Effector memory CD8-positive, alpha-beta T cell (primary cell): ENCODE measurements around the gene ZDHHC24.

Source experiments
- ATAC-seq: fragments of 150-1000 bp; cut with Tn5 transposase; replicated peaks from 2 replicates; pipeline ENCODE4 v1.10.0; 2021; ENCODE audit warnings: mild to moderate bottlenecking, moderate library complexity
- DNase-seq, 3 experiments: peaks; one replicate each; pipeline ENCODE4 v3.0.0; 2021
- H3K27ac Mint-ChIP-seq, 2 donors: one replicate each; pipeline ENCODE4 v1.8.0; 2022; ENCODE audit warnings: mild to moderate bottlenecking in 2 of 2, mixed read lengths in 2 of 2, moderate library complexity in 2 of 2
- H3K27me3 Mint-ChIP-seq, 2 donors: one replicate each; pipeline ENCODE4 v1.8.0; 2022; ENCODE audit warnings: mixed read lengths in 2 of 2
- H3K36me3 Mint-ChIP-seq: one replicate; pipeline ENCODE4 v1.8.0; 2022; ENCODE audit warnings: mild to moderate bottlenecking, moderate library complexity, mixed read lengths; ENCODE audit not compliant: insufficient read depth
- H3K4me1 Mint-ChIP-seq, 2 donors: one replicate each; pipeline ENCODE4 v1.8.0; 2022; ENCODE audit warnings: low read depth in 2 of 2, mixed read lengths in 2 of 2
- H3K4me3 Mint-ChIP-seq, 2 donors: one replicate each; pipeline ENCODE4 v1.8.0; 2022; ENCODE audit warnings: mild to moderate bottlenecking in 2 of 2, mixed read lengths in 2 of 2, moderate library complexity in 2 of 2
- H3K9me3 Mint-ChIP-seq, 2 donors: one replicate each; pipeline ENCODE4 v1.8.0; 2022; ENCODE audit warnings: mixed read lengths in 2 of 2

The ZDHHC24 gene

GRCh38 chr11:66493130-66493529 is 52.7 kb downstream of the ZDHHC24 start:
- H3K9me3 Mint-ChIP-seq, result no peaks in the 10 kb centered on the region
- no peak for DNase-seq
- peaks cover 0 to 2% of the 10 kb centered on the region in 2 donors for H3K4me1 Mint-ChIP-seq
- no peak overlapping the region for H3K27ac Mint-ChIP-seq
- H3K4me3 Mint-ChIP-seq, result no peak overlapping the region
- no peak for ATAC-seq
- peaks cover 13% of the 10 kb centered on the region for H3K36me3 Mint-ChIP-seq
- H3K27me3 Mint-ChIP-seq, result no peaks in the 10 kb centered on the region

DNA sequence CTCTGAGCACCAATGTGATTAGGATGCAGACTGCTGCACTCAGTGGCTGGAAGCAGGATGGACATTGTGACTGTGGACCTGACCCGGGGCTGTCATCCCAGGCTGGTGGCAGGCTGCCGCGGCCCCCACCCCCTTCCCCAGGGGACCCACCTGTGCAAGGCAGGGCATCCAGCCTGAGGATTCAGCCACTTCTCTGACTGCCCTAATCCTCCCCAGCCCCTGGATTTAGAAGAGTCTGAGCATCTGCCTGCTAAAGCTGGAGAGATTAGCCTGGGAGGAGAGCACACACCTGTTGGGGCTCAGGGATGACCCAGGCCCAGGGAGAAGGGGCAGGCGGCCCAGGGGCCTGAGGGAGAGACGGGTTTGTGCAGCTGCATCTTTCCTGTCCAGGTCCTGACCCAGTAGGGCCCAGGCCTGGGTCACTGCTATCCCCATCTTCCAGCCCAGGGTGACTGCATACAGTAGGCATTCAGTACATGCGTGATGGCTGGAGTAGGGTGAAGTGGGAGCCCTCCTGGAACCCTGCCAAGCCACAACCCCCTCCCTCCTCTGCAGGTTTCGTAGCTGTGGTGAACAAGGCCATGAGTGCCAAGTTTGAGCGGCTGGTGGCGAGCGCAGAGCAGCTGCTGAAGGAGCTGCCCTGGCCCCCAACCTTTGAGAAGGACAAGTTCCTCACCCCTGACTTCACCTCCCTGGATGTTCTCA is 53.5 kb downstream of the ZDHHC24 start:
- no peak for DNase-seq
- Mint-ChIP-seq H3K27me3 (no peaks in the 10 kb centered on the region), H3K9me3 (no peaks in the 10 kb centered on the region), H3K4me1 (peaks cover 0 to 2% of the 10 kb centered on the region in 2 donors), H3K36me3 (peaks cover 14% of the 10 kb centered on the region), H3K4me3 (no peak overlapping the region), H3K27ac (peak overlapping the region in 1 of 2 donors; percentile 17)
- ATAC-seq, result no peak

- DNase-seq (no peak), ATAC-seq (no peak)
- H3K4me3 Mint-ChIP-seq, result no peak overlapping the region
- H3K9me3 Mint-ChIP-seq, result no peaks in the 10 kb centered on the region
- peaks cover 14% of the 10 kb centered on the region for H3K36me3 Mint-ChIP-seq
- no peaks in the 10 kb centered on the region for H3K27me3 Mint-ChIP-seq
- H3K27ac Mint-ChIP-seq, result no peak overlapping the region
- peaks cover 0 to 2% of the 10 kb centered on the region in 2 donors for H3K4me1 Mint-ChIP-seq
Measured at GRCh38 chr11:66491315-66491935, 54.4 kb downstream of the ZDHHC24 start.

GRCh38 chr11:66489636-66490035 is 56.2 kb downstream of the ZDHHC24 start:
- H3K9me3 Mint-ChIP-seq, result no peaks in the 10 kb centered on the region
- peaks cover 19% of the 10 kb centered on the region for H3K36me3 Mint-ChIP-seq
- H3K4me1 Mint-ChIP-seq, result peaks cover 0 to 2% of the 10 kb centered on the region in 2 donors
- H3K27ac Mint-ChIP-seq, result no peak overlapping the region
- no peak overlapping the region for H3K4me3 Mint-ChIP-seq
- no peak for ATAC-seq
- no peaks in the 10 kb centered on the region for H3K27me3 Mint-ChIP-seq
- DNase-seq, result no peak

DNA sequence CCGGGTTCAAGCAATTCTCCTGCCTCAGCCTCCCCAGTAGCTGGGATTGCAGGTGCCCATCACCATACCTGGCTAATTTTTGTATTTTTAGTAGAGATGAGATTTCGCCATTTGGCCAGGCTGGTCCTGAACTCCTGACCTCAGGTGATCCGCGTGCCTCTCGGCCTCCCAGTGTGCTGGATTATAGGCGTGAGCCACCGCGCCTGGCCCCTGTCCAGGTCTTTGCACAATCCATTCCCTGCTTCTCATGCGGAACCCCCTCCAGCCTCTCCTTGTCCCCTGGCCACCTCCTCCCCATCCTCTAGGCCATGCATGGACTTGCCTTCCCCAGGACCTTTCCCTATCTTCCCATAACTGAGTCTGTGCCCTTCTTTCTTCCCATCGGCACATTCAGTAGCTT is 56.9 kb downstream of the ZDHHC24 start:
- Mint-ChIP-seq H3K36me3 (peaks cover 19% of the 10 kb centered on the region), H3K9me3 (no peaks in the 10 kb centered on the region), H3K4me1 (peaks cover 0 to 2% of the 10 kb centered on the region in 2 donors), H3K27ac (no peak overlapping the region), H3K4me3 (no peak overlapping the region), H3K27me3 (no peaks in the 10 kb centered on the region)
- ATAC-seq, result no peak
- no peak for DNase-seq

DNA sequence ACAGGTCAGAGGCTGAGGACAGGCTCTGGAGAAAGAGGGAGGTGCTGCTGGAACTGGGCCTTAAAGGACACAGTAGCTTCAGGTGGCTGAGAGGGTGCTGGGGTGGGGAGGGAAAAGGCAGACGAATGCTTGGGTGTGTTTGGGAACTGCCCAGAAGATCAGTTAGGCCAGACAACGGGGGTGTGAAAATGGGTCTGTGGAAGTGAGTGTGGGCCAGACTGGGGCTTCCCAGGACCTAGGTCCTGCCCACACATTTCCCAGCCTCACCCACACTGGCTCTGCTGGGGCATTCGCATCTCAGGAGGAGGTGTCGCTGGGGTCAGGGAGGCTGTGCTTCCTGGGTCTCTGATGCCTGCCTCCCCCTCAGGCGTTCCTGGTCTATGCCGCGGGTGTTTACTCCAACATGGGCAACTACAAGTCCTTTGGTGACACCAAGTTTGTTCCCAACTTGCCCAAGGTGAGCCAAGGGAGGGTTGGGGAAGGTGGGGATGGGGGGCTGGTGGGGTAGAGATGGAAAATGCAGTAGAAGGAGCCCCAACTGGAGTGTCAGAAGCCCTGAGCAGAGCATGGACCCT is 61.0 kb downstream of the ZDHHC24 start:
- ATAC-seq (no peak), DNase-seq (no peak)
- H3K27me3 Mint-ChIP-seq, result no peaks in the 10 kb centered on the region
- H3K4me3 Mint-ChIP-seq, result no peak overlapping the region
- no peaks in the 10 kb centered on the region for H3K9me3 Mint-ChIP-seq
- H3K36me3 Mint-ChIP-seq, result peaks cover 25% of the 10 kb centered on the region
- H3K4me1 Mint-ChIP-seq, result peaks cover 8 to 9% of the 10 kb centered on the region in 2 donors
- H3K27ac Mint-ChIP-seq, result no peak overlapping the region

GRCh38 chr11:66480117-66480938 is 65.5 kb downstream of the ZDHHC24 start, which contains the start of gene DPP3:
Gene DPP3 (plus strand): TSS chr11:66480434. CDS start chr11:66482201, 1,767 bp downstream.
- Mint-ChIP-seq H3K27ac (peak within 1 kb of the TSS; percentile 91 to 92), H3K27me3 (no peaks in the 10 kb centered on the region), H3K4me3 (peak within 1 kb of the TSS; percentile 91), H3K36me3 (peaks cover 15% of the 10 kb centered on the region), H3K9me3 (no peaks in the 10 kb centered on the region), H3K4me1 (peaks cover 25 to 29% of the 10 kb centered on the region in 2 donors)
- ATAC-seq (peak; percentile 98), DNase-seq (peak; percentile 94 to 95 (median 94))

GRCh38 chr11:66479394-66480116 is 66.3 kb downstream of the ZDHHC24 start:
- Mint-ChIP-seq H3K27me3 (no peaks in the 10 kb centered on the region), H3K4me3 (peak overlapping the region; percentile 91), H3K9me3 (no peaks in the 10 kb centered on the region), H3K27ac (peak overlapping the region; percentile 91 to 92), H3K36me3 (peaks cover 15% of the 10 kb centered on the region), H3K4me1 (peaks cover 25 to 29% of the 10 kb centered on the region in 2 donors)
- DNase-seq, result peak in 1 of 3 experiments; percentile 10
- no peak for ATAC-seq

GRCh38 chr11:66478729-66479393 is 67.0 kb downstream of the ZDHHC24 start:
- H3K9me3 Mint-ChIP-seq, result no peaks in the 10 kb centered on the region
- peaks cover 15% of the 10 kb centered on the region for H3K36me3 Mint-ChIP-seq
- DNase-seq (no peak), ATAC-seq (no peak)
- H3K4me3 Mint-ChIP-seq, result peak overlapping the region; percentile 91
- peaks cover 25 to 31% of the 10 kb centered on the region in 2 donors for H3K4me1 Mint-ChIP-seq
- H3K27me3 Mint-ChIP-seq, result no peaks in the 10 kb centered on the region
- peak overlapping the region; percentile 91 to 92 for H3K27ac Mint-ChIP-seq

DNA sequence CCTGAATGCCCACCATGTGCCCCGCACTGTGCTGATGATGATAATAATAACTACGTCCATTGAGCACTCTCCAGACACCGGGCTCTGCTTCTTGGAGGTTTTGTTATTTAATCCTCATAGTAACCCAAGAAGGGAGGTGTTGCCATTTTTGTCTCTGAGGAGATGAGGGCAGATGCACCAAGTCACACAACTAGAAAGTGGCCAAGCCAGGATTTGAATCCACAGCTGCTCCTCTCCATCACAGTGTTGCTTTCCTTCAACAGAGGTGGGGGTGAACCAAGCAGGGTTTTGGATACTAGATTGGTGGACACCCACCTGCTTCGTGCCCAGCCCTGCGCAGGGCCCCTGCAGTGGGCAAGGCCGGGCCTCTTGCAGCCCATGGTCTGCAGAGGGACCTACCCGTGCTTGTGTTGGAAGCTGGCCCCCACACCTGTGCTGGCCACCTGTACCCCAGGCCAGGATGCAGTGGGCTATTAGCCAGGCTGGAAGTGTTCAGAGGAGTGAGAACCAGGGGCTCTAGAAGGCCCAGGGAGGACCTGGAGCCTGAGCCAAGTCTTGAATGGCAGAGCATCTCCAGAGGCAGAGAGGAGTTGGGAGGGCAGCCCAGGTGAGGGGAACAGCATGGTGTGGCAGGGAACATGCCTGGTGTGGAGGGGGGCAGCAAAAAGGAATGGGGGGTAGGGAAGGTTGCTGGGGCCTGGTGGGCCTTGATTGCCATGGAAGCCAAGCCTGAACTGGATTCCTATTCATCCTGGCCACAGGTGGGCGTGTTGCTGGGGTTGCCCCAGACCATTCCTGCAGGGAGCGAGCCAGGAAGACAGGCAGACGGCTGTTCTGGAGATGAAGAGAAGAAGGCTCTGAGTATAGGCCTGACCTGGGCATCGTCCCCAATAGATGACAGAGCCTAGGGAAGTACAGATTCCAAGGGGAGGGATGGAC is 68.3 kb downstream of the ZDHHC24 start:
- Mint-ChIP-seq H3K36me3 (peaks cover 12% of the 10 kb centered on the region), H3K27ac (peak overlapping the region in 1 of 2 donors; percentile 83), H3K4me3 (no peak overlapping the region), H3K9me3 (no peaks in the 10 kb centered on the region), H3K27me3 (no peaks in the 10 kb centered on the region), H3K4me1 (peaks cover 25 to 31% of the 10 kb centered on the region in 2 donors)
- ATAC-seq (no peak), DNase-seq (no peak)

GRCh38 chr11:66476841-66477251 is 69.0 kb downstream of the ZDHHC24 start:
- Mint-ChIP-seq H3K27ac (no peak overlapping the region), H3K27me3 (no peaks in the 10 kb centered on the region), H3K9me3 (no peaks in the 10 kb centered on the region), H3K4me3 (no peak overlapping the region), H3K36me3 (peaks cover 9% of the 10 kb centered on the region), H3K4me1 (peaks cover 25 to 29% of the 10 kb centered on the region in 2 donors)
- ATAC-seq, result no peak
- no peak for DNase-seq
